ENCODE data around the gene USP20.

- TF ChIP-seq POLR2A (IDR thresholded peaks at IDR 0.05) (no peak), CTCF (IDR thresholded peaks at IDR 0.05) (no peak)
Observed at GRCh38 chr9:129873563-129874190, 38.4 kb downstream of the USP20 start.
